Fibroblast of gingiva (primary cell): Measurements from ENCODE around the gene GNG8.
A peak's percentile ranks its signal among the peaks of the same experiment; 100 is the strongest.
"Not testable (repeated sequence)": the region's sequence is repeated elsewhere in the genome, so short reads cannot be mapped to it uniquely, and the experiment has no call there.

ENCODE experiments used
- DNase-seq: peaks from one replicate; pipeline ENCODE4 v3.0.0-alpha.2; 2011; ENCODE audit warnings: low read depth

GNG8 gene

DNA sequence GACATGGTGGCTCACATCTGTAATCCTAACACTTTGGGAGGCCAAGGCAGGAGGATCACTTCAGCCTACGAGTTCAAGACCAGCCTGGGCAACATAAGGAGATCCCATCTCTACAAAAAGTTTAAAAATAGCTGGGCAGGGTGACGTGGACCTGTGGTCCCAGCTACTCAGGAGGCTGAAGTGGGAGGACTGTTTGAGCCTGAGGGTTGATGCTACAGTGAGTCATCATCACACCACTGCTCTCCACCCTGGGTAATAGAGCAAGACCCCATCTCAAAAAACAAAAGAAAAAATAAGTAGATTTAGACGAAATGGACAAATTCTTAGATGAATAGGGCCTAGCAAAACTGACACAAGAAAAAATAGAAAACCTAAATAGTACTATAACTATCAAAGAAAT, 10.4 kb upstream of the GNG8 start:
- no peak for DNase-seq

DNA sequence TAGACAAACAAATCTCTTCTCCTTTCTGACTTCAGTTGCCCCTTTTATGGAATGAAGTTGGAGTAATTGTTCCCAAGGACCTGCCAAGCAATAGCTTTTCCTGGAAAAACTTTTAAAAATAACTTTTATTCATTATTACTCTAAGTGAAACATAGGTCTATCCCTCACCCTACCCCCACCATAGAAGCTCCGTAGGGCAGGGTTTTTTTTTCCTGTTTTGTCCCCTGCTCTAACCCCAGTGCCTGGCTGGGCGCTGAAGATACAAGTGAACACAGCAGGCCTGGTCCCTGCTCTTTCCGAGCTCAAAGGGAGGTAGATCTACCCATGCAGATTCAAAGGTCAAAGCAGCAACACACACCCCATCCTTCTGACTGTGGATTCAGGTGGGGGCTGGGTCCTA, 8.7 kb upstream of the GNG8 start:
- no peak for DNase-seq

DNA sequence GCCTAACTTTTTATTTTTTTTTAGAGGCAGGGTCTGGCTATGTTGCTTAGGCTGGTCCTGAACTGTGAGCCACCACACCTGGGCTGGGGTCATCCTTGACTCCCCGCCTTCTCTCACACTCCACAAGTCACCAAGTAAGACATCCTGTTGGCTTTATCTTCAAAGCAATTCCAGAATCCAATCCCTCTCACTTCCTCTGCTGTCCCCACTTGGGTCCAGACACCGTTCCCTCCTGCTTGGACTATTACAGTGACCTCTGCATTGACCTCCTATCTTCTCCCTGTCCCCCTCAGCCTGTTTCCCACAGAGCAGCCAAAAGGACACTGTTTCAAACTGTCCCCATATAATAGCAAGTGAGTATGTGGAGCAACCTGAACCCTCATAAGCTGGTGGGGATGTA, 4.7 kb upstream of the GNG8 start:
- DNase-seq, result no peak

DNA sequence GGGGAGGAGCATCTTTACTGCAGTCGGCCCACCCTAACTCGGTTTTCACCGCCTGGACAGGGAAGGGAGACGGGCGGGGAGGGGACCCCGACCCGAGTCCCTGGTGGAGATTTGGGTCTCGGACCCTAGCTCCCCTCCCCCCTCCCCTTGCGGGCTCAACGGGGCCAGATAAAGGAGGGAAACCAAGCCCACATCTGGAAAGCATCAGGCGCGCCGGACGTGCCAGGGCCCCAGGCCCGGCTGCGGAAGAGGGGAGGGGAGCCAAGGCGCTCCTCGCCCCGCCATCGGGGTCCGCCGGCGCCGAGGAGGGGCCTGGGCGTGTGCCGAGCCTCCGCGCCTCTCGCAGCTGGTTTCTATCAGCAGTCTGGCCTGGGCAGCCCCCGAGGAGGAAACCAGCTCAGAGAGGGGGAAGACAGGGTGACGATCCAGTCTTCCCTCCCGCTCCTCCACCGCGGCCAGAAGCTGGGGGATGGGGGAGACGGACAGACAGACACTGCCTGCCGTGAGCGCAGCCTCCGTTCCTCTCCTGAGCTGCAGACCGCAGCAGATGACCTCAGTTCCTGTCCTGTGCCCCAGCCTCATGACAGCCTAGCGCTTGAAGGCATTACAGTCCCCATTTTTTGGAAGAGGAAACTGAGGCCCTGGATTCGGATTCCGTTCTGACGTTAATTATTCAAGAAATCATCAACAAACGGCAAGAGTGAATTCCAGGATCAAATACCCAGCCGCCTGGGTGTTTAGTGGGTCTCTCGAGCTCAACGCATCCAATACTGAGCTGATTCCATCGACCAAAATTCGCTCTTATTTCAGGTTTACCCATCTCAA, 3.6 kb upstream of the GNG8 start:
- DNase-seq, result peak; percentile 41

DNA sequence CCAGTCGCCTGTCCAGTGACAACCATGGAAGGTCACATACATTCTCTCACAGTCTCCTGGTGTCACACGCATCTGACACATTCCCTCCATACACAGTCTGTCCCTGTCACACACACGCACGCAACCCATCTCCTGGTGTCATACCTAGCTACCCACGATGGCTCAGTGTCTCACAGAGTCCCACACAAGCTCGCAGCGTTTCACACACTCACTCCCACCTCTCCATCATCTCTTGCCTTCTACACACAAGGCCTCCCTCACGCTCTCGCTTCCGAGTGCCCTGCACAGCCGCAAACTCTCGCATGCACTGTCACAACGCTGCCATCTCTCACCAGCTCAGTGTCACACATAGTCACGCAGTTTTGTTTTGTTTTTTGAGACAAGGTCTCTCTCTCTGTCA, 1.2 kb upstream of the GNG8 start:
- DNase-seq, result no peak

DNA sequence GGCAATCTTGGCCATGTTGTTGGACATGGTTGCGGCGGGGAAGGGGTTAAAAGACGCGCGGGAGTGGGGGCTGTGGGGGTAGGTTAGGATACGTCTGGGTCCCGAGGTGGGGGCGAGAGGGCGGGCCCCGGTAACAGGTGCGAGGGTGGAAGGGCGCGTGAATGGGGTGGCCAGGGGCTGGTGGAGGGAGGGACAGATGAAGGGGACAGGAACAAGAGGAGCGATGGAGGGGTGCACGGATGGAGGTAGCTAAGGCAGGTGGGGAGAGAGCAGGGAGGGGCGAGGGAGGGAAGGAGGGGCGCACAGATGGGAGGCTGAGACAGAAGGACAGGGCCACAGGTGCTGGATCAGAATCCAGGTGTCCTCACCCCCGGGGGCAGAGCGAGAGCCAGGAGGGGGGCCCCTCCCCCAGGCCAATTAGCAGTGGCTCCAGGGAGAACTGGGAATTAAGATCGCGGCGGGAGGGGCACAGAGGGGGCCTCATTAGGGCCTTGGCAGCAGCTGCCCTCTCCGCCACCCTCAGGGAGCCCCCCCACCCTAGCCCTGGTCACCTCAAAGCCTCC, 1.3 kb downstream of the GNG8 start:
- DNase-seq, result no peak

DNA sequence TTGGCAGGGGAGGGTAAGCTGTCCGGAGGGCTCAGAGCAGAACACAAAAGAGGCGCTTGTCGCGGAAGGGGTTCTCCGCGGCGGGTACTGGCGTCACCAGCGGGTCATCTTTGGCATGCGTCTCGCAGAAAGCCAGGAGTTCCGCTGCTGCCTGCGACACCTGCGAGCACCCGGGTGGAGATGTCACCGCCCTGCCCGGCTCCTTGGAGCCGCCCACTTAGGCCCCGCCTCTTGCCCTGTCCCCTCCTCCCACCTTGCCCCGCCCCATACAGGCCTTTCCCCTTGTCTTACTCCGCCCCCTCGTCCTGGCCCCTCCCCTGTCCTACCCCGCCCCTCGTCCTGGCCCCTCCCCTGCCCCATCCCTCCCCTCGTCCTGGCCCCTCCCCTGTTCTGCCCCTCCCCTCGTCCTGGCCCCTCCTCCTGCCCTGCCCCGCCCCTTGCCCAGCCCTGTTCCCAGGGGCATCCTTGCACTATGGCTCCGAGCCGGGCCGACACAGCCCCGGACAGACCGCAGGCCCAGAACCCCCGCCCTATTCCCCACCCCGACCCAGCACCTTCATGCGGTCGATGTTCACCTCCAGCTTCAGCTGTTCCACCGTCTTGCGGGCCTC, 1.9 kb downstream of the GNG8 start:
- peak; percentile 83 for DNase-seq

DNA sequence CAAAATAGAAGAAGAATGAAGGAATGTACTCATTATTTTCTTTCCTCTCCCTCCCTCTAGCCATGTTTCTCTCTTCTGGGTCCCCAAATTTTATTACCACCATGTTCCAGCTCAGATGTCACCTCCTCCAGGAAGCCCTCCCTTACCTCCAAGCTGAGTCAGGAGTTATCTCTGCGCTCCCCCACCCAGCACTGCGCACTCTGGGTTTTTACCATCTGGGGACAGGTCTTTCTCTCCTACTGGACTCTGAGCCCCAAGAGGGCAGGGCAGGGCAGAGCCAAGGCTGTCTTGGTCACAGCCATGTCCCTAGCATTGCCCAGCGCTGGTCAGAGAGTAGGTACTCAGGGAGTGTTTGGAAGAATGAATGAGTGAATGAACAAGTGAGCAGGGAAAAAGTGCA, 2.9 kb downstream of the GNG8 start:
- DNase-seq, result no peak

DNA sequence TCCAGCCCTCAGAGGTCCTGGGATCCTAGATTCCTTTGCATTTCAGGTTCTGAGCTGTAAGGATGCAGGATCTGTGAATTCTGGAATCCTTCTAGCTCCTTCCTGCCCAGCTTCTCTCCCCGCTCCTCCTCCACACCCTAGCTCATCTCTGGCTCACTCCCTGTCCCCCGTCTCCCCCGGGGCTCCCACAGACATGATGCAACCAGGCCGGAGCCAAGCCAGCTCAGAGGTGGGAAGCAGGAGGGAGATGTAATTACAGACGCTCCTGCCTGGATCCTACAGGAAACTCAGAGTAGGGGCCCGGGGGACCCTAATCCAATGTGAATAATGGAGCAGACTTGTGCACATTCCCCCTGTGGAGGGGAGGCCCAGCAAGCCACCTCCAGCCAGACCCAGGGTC, 4.5 kb downstream of the GNG8 start:
- DNase-seq, result peak; percentile 42

DNA sequence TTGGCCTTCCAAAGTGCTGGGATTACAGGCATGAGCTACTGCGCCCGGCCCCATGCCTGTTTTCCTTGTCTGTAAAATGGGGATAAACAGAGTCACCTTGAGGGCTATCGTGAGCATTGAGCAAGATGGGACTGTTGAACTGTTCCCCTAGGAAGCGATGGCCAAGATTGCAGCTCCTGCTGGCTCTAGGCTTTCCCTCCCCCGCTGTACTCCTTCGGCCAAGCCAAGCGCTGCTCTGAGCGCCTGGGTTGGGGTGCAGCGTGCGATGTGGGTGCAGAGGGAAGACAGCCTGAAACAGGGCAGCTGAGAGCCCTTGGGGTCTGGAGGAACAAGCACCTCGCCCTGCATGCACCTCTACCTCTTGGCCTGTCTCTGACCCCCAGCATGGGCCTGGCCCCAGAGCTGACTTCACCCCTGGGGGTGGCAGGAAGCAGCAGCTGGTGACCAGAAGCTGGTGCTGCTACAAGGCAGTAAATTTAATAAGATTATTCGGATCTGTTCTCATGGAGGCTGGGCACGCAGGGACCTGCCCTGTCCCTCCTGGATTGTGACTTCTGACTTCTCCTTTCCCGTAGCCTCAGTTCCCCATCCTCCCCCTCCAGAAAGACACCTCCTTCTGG, 5.3 kb downstream of the GNG8 start:
- no peak for DNase-seq

DNA sequence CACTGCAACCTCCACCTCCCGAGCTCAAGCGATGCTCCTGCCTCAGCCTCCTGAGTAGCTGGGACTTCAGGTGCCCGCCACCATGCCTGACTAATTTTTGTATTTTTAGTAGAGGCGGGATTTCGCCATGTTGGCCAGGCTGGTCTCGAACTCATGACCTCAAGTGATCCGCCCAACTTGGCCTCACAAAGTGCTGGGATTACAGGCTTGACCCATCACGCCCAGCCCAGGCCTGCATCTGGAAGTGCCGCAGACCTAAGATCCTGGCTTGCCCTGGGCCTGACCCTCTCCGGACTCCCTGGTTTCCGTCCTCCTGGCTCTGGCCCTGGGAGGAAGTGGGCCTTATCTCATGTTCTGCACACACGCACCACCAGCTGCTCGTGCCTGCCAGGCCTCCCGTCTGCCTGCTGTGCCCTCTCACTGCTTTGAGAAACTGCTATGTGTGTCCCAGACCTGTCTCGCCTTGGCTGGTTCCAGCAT, 6.4 kb downstream of the GNG8 start:
- DNase-seq, result no peak

DNA sequence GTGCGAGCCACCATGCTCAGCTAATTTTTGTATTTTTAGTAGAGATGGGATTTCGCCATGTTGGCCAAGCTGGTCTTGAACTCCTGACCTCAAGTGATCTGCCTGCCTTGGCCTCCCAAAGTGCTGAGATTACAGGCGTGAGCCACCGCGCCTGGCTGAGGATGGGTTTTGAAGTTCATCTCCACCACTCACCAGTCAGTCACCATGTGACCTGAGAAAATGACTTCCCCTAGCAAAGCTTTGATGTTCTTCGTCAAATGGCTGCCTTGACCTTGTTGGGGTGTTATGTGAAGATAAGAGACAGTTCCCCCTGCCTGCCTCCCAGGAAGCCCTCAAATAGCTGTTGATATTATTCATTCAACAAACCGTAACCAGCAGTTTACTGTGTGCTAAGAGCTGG, 7.0 kb downstream of the GNG8 start:
- not testable (repeated sequence) for DNase-seq

DNA sequence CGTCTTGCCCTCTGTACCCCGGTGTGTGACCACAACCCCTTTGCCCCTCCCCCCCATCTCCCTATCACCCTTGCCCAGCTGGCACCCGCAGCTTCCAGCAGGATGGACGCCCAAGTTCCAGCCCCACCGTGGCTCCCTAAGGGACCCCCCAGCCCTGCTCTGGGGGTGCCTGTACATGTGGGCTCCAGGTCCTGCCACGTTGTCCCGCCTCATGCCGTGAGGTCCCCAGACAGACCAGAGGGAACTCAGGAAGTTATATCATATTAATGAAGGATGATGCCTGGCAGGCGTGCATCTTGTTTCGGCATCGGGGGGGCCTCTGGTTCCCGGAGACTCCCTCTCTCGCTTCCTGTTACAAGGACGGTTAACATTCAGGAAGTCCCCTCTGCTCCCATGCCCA, 9.6 kb downstream of the GNG8 start:
- no peak for DNase-seq

DNA sequence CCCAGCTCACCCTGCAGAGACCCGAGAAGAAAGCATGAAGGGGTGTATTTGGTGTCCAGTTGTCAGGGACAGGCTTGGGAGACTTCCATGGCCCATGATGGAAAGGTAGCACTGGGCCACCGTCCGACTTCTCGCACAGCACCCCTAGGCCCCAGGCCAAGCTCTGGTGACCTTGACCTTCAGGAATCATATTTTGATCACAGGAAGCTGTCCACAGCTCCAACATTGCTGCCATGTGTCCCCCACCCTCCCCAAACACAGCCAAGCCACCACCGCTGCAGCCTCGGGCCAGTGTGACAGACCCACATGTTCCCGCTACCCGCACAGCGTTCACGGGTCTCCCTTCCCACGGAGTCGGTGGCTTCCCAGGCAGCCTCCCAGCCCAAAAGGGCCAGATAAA, 10.3 kb downstream of the GNG8 start:
- no peak for DNase-seq

DNA sequence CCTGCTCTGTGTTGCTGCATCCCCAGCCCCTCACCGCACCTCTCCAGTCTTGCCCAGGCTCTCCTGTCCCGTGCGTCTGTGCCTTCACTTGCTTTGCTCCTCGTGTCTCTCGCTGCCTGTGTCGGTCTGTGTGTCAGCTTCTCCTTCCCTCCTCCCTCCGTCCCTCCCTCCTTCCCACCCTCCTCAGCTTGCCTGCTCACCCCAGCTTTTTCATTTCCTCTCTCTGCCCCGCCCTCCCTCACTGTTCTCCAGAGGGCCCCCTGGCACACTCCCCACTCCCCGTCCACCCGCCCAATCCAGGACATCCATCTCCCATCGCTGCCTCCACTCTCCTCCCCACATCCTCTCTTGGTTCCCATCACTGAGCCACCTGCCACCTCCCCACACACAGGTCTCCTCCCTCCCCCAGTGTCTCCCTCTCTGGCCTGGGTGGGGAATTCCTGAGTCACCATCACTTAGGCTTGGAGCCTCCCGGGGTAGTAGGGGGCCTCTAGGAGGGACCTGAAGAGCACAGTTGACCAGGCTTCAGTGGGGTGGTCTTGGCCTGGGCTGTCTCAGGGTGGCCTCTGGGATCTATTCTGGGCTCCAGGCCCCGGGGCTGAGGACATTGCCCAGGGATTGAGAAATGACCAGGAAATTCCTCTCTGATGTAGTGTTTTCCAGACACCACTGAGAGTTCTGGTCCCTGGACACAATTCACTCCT, 10.9 kb downstream of the GNG8 start, which contains the start of gene PTGIR:
TSS of gene PTGIR (minus strand) at position 132 of the 704 bp plus-strand sequence. CDS start 864 bp downstream, outside the sequence.
- peak; percentile 77 for DNase-seq

DNA sequence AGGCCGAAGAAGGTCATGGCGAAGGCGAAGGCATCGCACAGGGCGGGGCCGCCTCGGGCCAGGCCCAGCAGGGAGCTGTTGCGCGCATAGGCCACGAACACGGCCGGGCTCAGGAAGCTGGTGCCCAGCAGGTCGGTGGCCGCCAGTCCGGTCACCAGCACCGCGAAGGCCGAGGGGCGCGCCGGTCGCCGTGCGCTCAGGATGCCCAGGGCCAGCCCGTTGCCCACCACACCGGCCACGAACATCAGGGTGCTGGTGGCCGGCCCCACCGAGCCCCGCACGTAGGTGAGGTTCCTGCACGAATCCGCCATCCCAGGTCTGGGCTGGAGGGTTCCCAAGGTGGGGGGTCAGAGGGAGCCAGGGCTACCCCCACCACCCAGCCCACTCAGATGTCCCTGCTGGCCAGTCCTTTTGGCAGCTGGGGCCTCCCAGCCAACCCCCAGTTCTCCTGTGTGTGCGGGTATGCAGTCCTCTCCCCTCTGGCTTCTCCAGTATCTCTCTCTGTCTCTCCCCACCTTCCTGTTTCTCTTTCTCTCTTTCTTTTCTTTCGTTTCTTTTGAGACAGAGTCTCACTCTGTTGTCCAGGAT, 12.0 kb downstream of the GNG8 start:
- no peak for DNase-seq

DNA sequence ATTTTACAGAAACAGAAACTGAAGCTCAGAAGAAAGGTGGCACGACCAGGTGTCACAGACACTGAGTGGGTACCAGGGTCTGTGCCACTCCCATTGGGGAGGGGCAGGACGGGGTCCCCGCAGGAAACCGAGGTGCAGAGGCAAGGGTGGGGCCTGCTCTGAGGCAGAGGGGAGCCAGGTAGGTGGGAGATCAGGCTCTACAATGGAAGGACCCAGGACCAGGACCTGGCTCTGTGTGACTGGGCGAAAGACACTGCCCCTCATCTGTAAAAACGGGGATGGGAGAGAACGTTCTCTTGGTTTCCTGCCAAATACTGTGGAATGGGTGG, 13.9 kb downstream of the GNG8 start:
- no peak for DNase-seq

DNA sequence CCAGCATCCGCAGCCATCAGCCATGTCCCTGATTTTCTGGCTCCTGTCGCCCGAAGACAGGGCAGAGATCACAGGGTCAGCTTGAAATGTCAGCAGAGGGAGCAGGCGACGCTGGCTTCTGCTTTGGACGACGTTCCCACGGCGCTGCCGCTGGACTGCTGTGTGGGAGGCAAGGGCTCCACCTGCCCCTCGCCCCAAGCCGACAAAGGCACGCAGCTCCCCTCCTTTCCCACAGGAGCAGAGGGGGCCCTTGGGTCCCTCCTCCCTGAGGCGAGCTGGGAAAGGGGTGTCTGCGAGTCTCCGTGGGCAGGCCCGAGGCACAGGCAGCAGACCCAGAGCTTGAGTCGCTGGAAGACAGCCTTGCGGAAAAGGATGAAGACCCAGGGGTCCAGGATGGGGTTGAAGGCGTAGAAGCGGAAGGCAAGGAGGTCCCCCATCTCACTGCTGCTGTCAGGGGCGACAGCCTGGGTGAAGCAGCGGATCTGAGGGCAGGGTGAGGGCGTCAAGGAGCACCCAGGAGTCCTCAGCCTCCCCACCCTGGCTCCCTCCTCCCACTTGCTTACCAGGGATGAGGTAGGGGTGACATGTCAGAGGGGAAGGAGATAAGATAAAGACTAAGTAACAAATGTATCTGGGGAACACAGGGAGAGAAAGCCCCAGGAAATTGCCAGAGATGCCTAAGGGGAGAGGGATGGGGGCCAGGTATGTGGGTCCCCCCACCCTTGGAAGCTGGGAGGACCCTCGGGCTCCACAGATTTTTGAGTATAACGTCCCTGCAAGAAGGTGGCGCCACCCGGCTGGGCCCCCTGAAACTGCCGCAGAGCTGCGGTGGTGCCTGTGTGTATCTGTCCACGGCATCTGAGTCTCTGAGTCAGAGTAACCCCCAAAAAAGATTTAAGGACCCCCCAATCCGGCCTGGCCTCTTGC, 14.5 kb downstream of the GNG8 start:
- no peak for DNase-seq

DNA sequence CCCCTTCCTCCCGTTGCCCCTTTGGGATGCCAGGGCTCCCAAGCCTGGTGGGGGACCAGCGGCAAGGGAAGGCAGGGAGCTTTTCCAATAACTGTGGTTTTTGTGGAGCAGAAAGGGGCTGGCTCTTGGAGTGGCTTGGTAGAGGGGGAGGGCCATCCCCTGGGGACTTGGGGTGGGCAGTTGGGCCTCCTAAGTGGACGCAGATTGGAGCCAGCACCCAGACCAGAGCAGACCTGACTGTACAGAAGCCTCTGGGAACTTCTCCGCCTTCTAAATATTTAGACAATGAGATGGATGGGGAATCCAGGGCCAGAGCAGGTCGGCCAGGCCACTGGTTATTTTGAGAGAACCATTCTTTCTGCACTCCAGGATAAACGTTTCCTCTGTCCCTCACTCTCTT, 15.3 kb downstream of the GNG8 start:
- peak; percentile 45 for DNase-seq

DNA sequence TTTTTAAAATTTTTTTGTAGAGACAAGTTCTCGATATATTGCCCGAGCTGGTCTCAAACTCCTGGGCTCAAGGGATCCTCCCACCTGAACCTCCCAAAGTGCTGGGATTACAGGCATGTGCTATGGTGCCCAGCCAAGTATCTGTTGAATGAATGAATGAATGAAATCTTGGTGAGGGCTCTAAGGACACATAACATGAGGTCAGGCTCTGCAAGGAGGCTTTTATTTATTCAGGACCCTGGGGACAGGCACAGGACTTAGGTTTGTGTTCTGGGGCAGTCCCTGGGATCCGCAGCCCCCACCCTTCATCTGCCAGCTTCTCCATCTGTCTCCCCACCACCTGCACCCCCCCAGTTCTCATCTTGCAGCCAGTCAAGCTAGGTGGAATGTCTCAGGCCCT, 15.7 kb downstream of the GNG8 start:
- no peak for DNase-seq
